ENCODE measurements around the gene TGFB1. TPM values are rescaled to one million over a fixed set of nuclear protein-coding genes. Genes with fewer than 3 reads are reported as not detected.

Gene TGFB1
- total RNA-seq, 1 experiment from 2014 or later, result 30.1 TPM

DNA sequence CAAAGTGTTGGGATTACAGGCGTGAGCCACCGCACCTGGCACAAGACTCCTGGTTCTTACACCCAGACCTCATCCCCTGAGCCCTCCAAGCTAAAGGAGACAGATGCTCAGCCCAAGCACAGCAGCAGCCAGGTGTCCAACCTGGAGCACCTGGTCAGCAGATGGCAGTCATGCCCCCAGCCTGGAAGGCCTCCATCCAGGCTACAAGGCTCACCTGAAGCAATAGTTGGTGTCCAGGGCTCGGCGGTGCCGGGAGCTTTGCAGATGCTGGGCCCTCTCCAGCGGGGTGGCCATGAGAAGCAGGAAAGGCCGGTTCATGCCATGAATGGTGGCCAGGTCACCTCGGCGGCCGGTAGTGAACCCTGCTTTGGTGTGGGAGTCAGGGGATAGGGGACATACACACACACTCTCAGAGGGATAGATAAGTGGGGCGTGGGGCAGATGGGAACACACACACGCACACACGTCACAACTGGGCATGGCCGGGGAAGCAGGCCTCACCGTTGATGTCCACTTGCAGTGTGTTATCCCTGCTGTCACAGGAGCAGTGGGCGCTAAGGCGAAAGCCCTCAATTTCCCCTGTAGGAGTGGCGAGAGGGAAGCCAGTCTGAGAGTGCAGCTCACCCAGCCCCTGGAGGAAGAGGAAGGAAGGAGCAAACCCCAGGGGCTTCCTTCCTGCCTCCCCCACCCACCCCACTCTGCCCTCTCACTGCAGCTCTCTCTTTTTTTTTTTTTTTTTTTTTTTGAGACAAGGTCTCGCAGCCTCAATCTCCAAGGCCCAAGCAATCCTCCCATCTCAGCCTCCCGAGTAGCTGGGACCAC lies 11.8 kb downstream of the TGFB1 start:
- Histone ChIP-seq H3K79me2 (ENCODE audit: insufficient read depth, low read length) (no peaks in the 10 kb centered on the region), H3K23me2 (ENCODE audit: insufficient read length, low read depth, low read length, poor library complexity, severe bottlenecking) (no peaks in the 10 kb centered on the region), H3K14ac (ENCODE audit: insufficient read depth, low read length) (no peak overlapping the region), H3K79me1 (ENCODE audit: insufficient read depth, low read depth, low read length, poor library complexity, severe bottlenecking) (no peaks in the 10 kb centered on the region), H2BK20ac (ENCODE audit: low read depth, low read length, poor library complexity, severe bottlenecking) (no peak overlapping the region), H4K20me1 (ENCODE audit: control insufficient read depth, insufficient read depth, insufficient read length) (no peaks in the 10 kb centered on the region), H3T11ph (ENCODE audit: low read length) (no peak overlapping the region), H2BK5ac (ENCODE audit: insufficient read length, low read length) (no peak overlapping the region), H4K91ac (ENCODE audit: insufficient read length, low read depth, low read length) (no peak overlapping the region), H3K4me2 (ENCODE audit: insufficient read depth, insufficient read length, low read length) (no peak overlapping the region), H3K4me1 (ENCODE audit: insufficient read depth, low read length) (no peaks in the 10 kb centered on the region), H2BK120ac (ENCODE audit: low read depth, low read length, poor library complexity, severe bottlenecking) (no peak overlapping the region), H3K27ac (ENCODE audit: insufficient read length, low read depth, low read length) (no peak overlapping the region), H3K18ac (ENCODE audit: insufficient read length, low read depth, low read length) (no peak overlapping the region), H3K27me3 (ENCODE audit: insufficient read depth, low read length) (no peaks in the 10 kb centered on the region), H3K23ac (ENCODE audit: insufficient read length, low read depth, low read length) (no peak overlapping the region), H4K8ac (replicated peaks; ENCODE audit: insufficient read length, low read depth, low read length) (no peak overlapping the region), H2AFZ (ENCODE audit: low read length) (no peak overlapping the region), H4K5ac (ENCODE audit: insufficient read length, low read depth, low read length) (no peak overlapping the region), H3K9ac (ENCODE audit: extremely low read depth, insufficient read length, low read length) (no peak overlapping the region), H3K9me3 (ENCODE audit: control insufficient read depth, low read depth, low read length) (no peaks in the 10 kb centered on the region), H2BK15ac (ENCODE audit: low read depth, low read length) (no peak overlapping the region), H3K4ac (ENCODE audit: low read depth, low read length) (no peak overlapping the region), H2BK12ac (ENCODE audit: insufficient read length, low read depth, low read length) (no peak overlapping the region), H2AK5ac (ENCODE audit: insufficient read length, low read length) (no peak overlapping the region), H3K56ac (ENCODE audit: insufficient read length, low read depth, low read length) (no peak overlapping the region)
- TF ChIP-seq, protein P1, sequence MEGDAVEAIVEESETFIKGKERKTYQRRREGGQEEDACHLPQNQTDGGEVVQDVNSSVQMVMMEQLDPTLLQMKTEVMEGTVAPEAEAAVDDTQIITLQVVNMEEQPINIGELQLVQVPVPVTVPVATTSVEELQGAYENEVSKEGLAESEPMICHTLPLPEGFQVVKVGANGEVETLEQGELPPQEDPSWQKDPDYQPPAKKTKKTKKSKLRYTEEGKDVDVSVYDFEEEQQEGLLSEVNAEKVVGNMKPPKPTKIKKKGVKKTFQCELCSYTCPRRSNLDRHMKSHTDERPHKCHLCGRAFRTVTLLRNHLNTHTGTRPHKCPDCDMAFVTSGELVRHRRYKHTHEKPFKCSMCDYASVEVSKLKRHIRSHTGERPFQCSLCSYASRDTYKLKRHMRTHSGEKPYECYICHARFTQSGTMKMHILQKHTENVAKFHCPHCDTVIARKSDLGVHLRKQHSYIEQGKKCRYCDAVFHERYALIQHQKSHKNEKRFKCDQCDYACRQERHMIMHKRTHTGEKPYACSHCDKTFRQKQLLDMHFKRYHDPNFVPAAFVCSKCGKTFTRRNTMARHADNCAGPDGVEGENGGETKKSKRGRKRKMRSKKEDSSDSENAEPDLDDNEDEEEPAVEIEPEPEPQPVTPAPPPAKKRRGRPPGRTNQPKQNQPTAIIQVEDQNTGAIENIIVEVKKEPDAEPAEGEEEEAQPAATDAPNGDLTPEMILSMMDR (conservative IDR thresholded peaks at IDR 0.05), result peak; percentile 46; the same call in 2 of the 3 replicates
- H3K36me3 Mint-ChIP-seq (ENCODE audit: insufficient read depth in 1 of 3, low read depth in 3 of 3), result peaks cover 0 to 45% (median under 1%) of the 10 kb centered on the region in 3 experiments; a peak in 3 of 7 replicates
- no peaks in the 10 kb centered on the region for H3K4me1 Mint-ChIP-seq
- DNase-seq, result peak; percentile 75
- no peaks in the 10 kb centered on the region for H3K9me3 Mint-ChIP-seq
- no peak overlapping the region for H3K4me3 Mint-ChIP-seq
- no CpG with 5 or more reads among the region's 20 CpGs for WGBS (ENCODE audit: extremely low coverage, insufficient read length, low lambda C conversion rate)
- H3K27me3 Mint-ChIP-seq (ENCODE audit: low read depth), result no peaks in the 10 kb centered on the region
- no peak overlapping the region; a peak in 1 of 7 replicates for H3K27ac Mint-ChIP-seq

All from H9 (cell line).